MM.1S (cell line): ENCODE results near the gene AKR1C1.
"Not testable (repeated sequence)": the region's sequence is repeated elsewhere in the genome, so short reads cannot be mapped to it uniquely, and the experiment has no call there.

ENCODE experiments used
- DNase-seq: peaks from one replicate; pipeline ENCODE4 v3.0.0-alpha.2; 2015
- H2AFZ ChIP-seq: fragments of 300-600 bp; sonication (generic); 2 replicates; pipeline ENCODE4 v1.6.0; 2016; ENCODE audit warnings: antibody characterized with exemption, low read length
- H3F3A ChIP-seq: fragments of 300-600 bp; sonication (generic); 2 replicates; pipeline ENCODE4 v1.6.1; 2016; ENCODE audit warnings: mild to moderate bottlenecking, antibody characterized with exemption, low read length, moderate library complexity, mixed read lengths; ENCODE audit not compliant: insufficient read depth
- H3K27ac ChIP-seq: fragments of 300-600 bp; sonication (generic); 2 replicates; pipeline ENCODE4 v1.5.1; 2016; ENCODE audit warnings: mild to moderate bottlenecking, low read length
- H3K27me3 ChIP-seq: fragments of 300-600 bp; sonication (generic); replicated peaks from 2 replicates; pipeline ENCODE4 v1.6.0; 2016; ENCODE audit warnings: low read length; ENCODE audit not compliant: insufficient read depth
- H3K36me3 ChIP-seq: fragments of 300-600 bp; sonication (generic); replicated peaks from 2 replicates; pipeline ENCODE4 v1.6.1; 2016; ENCODE audit warnings: mild to moderate bottlenecking, low read length, mixed read lengths; ENCODE audit not compliant: insufficient read depth
- H3K4me1 ChIP-seq: fragments of 300-600 bp; sonication (generic); 2 replicates; pipeline ENCODE4 v1.6.1; 2016; ENCODE audit warnings: low read length, mixed read lengths
- H3K4me2 ChIP-seq: fragments of 300-600 bp; sonication (generic); 2 replicates; pipeline ENCODE4 v1.6.0; 2016; ENCODE audit warnings: low read depth, low read length
- H3K4me3 ChIP-seq: fragments of 300-600 bp; sonication (generic); 2 replicates; pipeline ENCODE4 v1.5.1; 2016; ENCODE audit warnings: low read length, mixed read lengths
- H3K79me2 ChIP-seq: fragments of 300-600 bp; sonication (generic); 2 replicates; pipeline ENCODE4 v1.6.1; 2016; ENCODE audit warnings: mixed run types, low read length, mixed read lengths
- H3K9ac ChIP-seq: fragments of 300-600 bp; sonication (generic); 2 replicates; pipeline ENCODE4 v1.6.1; 2016; ENCODE audit warnings: low read length, mixed read lengths
- H3K9me2 ChIP-seq: fragments of 300-600 bp; sonication (generic); replicated peaks from 2 replicates; pipeline ENCODE4 v1.6.1; 2016; ENCODE audit warnings: mild to moderate bottlenecking, low read length, mixed read lengths; ENCODE audit not compliant: insufficient read depth
- H3K9me3 ChIP-seq: fragments of 300-600 bp; sonication (generic); replicated peaks from 2 replicates; pipeline ENCODE4 v1.6.1; 2016; ENCODE audit warnings: mild to moderate bottlenecking, low read length, mixed read lengths; ENCODE audit not compliant: insufficient read depth
- H4K20me1 ChIP-seq: fragments of 300-600 bp; sonication (generic); 2 replicates; pipeline ENCODE4 v1.6.1; 2016; ENCODE audit warnings: mild to moderate bottlenecking, low read length, moderate library complexity, mixed read lengths; ENCODE audit not compliant: insufficient read depth
- EZH2 ChIP-seq: fragments of 300-600 bp; sonication (generic); optimal IDR thresholded peaks from 2 replicates; pipeline ENCODE3; 2017; ENCODE audit warnings: low read depth, mild to moderate bottlenecking, antibody characterized with exemption, low read length, mixed read lengths
- EZH2phosphoT487 ChIP-seq: fragments of 300-600 bp; sonication (generic); IDR thresholded peaks from 2 replicates; pipeline ENCODE4 v1.6.1; 2018; ENCODE audit warnings: antibody characterized with exemption, low read length
- TF ChIP-seq, protein P1 (sequence below): fragments of 300-600 bp; sonication (generic); IDR thresholded peaks from 2 replicates; pipeline ENCODE4 v1.5.1; 2016; ENCODE audit warnings: antibody characterized with exemption, low read length, mixed read lengths

Gene AKR1C1

DNA sequence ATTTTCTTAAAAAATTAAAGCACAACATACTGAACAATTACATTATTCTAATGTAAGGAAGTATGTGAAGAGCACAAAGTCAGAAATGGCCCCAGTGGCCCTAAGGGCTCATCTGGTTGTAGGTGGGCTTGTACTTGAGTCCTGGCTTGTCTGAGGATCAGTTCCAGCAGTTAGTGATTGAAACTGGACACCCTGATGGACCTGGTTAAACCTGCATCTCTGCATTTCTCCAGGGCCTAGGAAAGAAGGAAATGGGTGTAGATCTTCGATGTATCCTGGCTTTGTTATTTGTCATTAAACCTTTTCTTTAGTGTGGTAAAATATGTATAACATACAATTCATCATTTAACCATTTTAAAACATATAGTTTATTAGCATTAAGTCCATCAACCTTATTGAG, 50.2 kb downstream of the AKR1C1 start:
- Histone ChIP-seq H3K4me1 (no peaks in the 10 kb centered on the region), H3K27ac (no peak overlapping the region), H3K9ac (no peak overlapping the region), H3K4me3 (no peak overlapping the region), H3F3A (no peaks in the 10 kb centered on the region), H4K20me1 (no peaks in the 10 kb centered on the region), H3K9me3 (no peaks in the 10 kb centered on the region), H3K9me2 (no peaks in the 10 kb centered on the region), H3K79me2 (no peaks in the 10 kb centered on the region), H3K36me3 (no peaks in the 10 kb centered on the region), H3K4me2 (no peak overlapping the region), H3K27me3 (no peaks in the 10 kb centered on the region), H2AFZ (no peak overlapping the region)
- DNase-seq = no peak
- TF ChIP-seq EZH2phosphoT487 (no peak), EZH2 (no peak)
- TF ChIP-seq, protein P1, sequence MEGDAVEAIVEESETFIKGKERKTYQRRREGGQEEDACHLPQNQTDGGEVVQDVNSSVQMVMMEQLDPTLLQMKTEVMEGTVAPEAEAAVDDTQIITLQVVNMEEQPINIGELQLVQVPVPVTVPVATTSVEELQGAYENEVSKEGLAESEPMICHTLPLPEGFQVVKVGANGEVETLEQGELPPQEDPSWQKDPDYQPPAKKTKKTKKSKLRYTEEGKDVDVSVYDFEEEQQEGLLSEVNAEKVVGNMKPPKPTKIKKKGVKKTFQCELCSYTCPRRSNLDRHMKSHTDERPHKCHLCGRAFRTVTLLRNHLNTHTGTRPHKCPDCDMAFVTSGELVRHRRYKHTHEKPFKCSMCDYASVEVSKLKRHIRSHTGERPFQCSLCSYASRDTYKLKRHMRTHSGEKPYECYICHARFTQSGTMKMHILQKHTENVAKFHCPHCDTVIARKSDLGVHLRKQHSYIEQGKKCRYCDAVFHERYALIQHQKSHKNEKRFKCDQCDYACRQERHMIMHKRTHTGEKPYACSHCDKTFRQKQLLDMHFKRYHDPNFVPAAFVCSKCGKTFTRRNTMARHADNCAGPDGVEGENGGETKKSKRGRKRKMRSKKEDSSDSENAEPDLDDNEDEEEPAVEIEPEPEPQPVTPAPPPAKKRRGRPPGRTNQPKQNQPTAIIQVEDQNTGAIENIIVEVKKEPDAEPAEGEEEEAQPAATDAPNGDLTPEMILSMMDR = no peak

- H3F3A ChIP-seq, DNase-seq, H3K36me3 ChIP-seq, H3K79me2 ChIP-seq, H3K4me1 ChIP-seq, H3K27ac ChIP-seq, H4K20me1 ChIP-seq, H3K9me2 ChIP-seq, H3K9ac ChIP-seq, H3K27me3 ChIP-seq, H3K4me3 ChIP-seq, H3K4me2 ChIP-seq, H2AFZ ChIP-seq, H3K9me3 ChIP-seq: not testable (repeated sequence)
Observed at GRCh38 chr10:5014200-5014910, 51.1 kb downstream of the AKR1C1 start.

DNA sequence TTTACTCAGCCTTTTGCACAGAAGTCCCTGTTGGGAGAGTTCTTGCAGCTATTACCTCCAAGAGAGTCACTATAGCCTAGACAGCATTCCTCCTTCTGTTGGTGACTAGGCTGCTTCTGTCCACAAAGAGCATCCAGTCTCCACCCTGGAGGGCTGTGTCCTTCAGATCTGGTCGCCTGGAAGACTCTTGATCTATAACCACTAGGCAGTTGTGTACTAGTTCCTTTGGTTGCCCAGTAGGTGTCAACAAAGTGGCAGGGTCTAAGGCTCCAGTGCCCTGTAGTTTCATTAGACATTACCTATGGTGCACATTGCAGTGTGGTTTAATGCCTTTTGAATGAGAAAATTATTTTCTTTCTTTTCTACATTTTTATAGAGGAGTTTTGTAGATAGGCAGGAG, 51.7 kb downstream of the AKR1C1 start:
- no peak overlapping the region for H3K4me3 ChIP-seq
- DNase-seq = no peak
- H3F3A ChIP-seq = no peaks in the 10 kb centered on the region
- no peaks in the 10 kb centered on the region for H3K9me3 ChIP-seq
- H3K9ac ChIP-seq = no peak overlapping the region
- no peak overlapping the region for H3K4me2 ChIP-seq
- no peak overlapping the region for H3K27ac ChIP-seq
- no peaks in the 10 kb centered on the region for H4K20me1 ChIP-seq
- H2AFZ ChIP-seq = no peak overlapping the region
- no peaks in the 10 kb centered on the region for H3K79me2 ChIP-seq
- no peaks in the 10 kb centered on the region for H3K36me3 ChIP-seq
- no peaks in the 10 kb centered on the region for H3K9me2 ChIP-seq
- H3K4me1 ChIP-seq = no peaks in the 10 kb centered on the region
- TF ChIP-seq EZH2phosphoT487 (no peak), EZH2 (no peak)
- TF ChIP-seq, protein P1 = 0 out of 2 replicates have a peak, but pooled peaks have one; percentile 5
- no peaks in the 10 kb centered on the region for H3K27me3 ChIP-seq

DNA sequence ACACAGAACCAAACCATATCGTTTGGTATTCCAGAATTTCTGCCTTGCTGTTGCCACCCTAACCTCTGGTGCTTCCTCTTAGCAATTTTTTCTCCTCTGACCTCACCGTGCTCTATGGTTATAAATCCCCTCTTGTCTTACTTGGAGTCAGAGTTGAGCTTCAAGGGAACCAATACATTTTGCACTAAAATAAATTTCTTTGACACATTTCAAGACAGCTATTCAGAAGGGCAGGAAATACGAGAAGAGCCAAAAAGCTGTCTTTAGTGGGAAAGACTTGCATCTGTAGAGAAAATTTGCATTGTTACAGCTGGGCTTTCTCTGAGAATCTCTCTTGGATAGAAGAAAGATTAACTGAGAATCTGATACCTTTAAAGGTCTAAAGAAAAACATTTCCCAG, 54.9 kb downstream of the AKR1C1 start:
- no peak for DNase-seq
- Histone ChIP-seq H3K36me3 (no peaks in the 10 kb centered on the region), H3K79me2 (no peaks in the 10 kb centered on the region), H3K4me3 (no peak overlapping the region), H3F3A (no peaks in the 10 kb centered on the region), H2AFZ (no peak overlapping the region), H3K27ac (no peak overlapping the region), H4K20me1 (no peaks in the 10 kb centered on the region), H3K9me3 (no peaks in the 10 kb centered on the region), H3K9ac (no peak overlapping the region), H3K27me3 (no peaks in the 10 kb centered on the region), H3K9me2 (no peaks in the 10 kb centered on the region), H3K4me2 (no peak overlapping the region), H3K4me1 (no peaks in the 10 kb centered on the region)
- TF ChIP-seq EZH2 (no peak), EZH2phosphoT487 (no peak)
- TF ChIP-seq, protein P1 = no peak

DNA sequence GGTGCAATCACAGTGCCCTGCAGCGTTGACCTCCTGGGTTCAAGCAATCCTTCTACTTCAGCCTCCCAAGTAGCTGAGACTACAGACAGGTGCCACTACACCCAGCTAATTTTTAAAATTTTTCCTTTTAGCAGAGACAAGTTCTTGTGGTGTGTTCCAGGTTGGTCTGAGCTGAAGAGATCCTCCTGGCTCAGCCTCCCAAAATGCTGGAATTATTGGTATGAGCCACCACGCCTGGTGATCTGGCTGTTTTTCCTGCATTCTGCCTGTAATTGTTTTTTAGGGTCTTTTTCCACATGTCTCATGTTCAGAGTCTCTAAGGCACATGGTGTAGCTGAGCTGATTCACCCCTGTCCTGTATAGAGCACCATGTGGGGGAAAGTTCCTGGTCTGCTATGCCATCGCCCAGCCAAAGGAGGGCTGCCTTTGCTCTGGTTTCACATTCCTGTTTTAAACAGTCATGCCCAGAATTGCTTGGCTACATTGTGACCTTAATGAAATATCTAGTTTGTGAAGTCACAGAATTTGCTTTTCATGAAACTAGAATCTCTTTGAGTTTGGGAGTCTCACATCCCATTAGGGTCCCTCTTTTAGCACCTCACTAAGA, 55.6 kb downstream of the AKR1C1 start:
- not testable (repeated sequence) for DNase-seq, H3K27ac ChIP-seq, H3K9ac ChIP-seq, H3K36me3 ChIP-seq, H3K27me3 ChIP-seq, H3F3A ChIP-seq, H3K4me2 ChIP-seq, H4K20me1 ChIP-seq, H2AFZ ChIP-seq, H3K9me3 ChIP-seq, H3K4me1 ChIP-seq, H3K79me2 ChIP-seq, H3K9me2 ChIP-seq, H3K4me3 ChIP-seq
